Measurements from ENCODE around the gene MYADML2.
"Not testable (repeated sequence)": the region's sequence is repeated elsewhere in the genome, so short reads cannot be mapped to it uniquely, and the experiment has no call there.

The MYADML2 gene

GRCh38 chr17:81956607-81957589 is 9.9 kb upstream of the MYADML2 start:
- Mint-ChIP-seq H3K27me3 (ENCODE audit: low read depth) (peaks cover 21% of the 10 kb centered on the region), H3K27ac (no peak overlapping the region), H3K9me3 (no peaks in the 10 kb centered on the region), H3K36me3 (ENCODE audit: low read depth) (no peaks in the 10 kb centered on the region), H3K4me3 (no peak overlapping the region), H3K4me1 (ENCODE audit: low read depth) (no peaks in the 10 kb centered on the region)

- no peak overlapping the region for H3K27ac Mint-ChIP-seq
- H3K9me3 Mint-ChIP-seq: no peaks in the 10 kb centered on the region
- no peak overlapping the region for H3K4me3 Mint-ChIP-seq
- H3K27me3 Mint-ChIP-seq (ENCODE audit: low read depth): peaks cover 24% of the 10 kb centered on the region
- H3K4me1 Mint-ChIP-seq (ENCODE audit: low read depth): no peaks in the 10 kb centered on the region
- H3K36me3 Mint-ChIP-seq (ENCODE audit: low read depth): no peaks in the 10 kb centered on the region
Observed at GRCh38 chr17:81955756-81956544, 8.9 kb upstream of the MYADML2 start.

GRCh38 chr17:81955058-81955681 is 8.1 kb upstream of the MYADML2 start:
- Mint-ChIP-seq H3K9me3 (no peaks in the 10 kb centered on the region), H3K4me3 (no peak overlapping the region), H3K27ac (no peak overlapping the region), H3K4me1 (ENCODE audit: low read depth) (no peaks in the 10 kb centered on the region), H3K36me3 (ENCODE audit: low read depth) (no peaks in the 10 kb centered on the region), H3K27me3 (ENCODE audit: low read depth) (peaks cover 28% of the 10 kb centered on the region)

- H3K4me3 Mint-ChIP-seq: no peak overlapping the region
- no peaks in the 10 kb centered on the region for H3K36me3 Mint-ChIP-seq (ENCODE audit: low read depth)
- peaks cover 28% of the 10 kb centered on the region for H3K27me3 Mint-ChIP-seq (ENCODE audit: low read depth)
- H3K27ac Mint-ChIP-seq: no peak overlapping the region
- H3K9me3 Mint-ChIP-seq: no peaks in the 10 kb centered on the region
- no peaks in the 10 kb centered on the region for H3K4me1 Mint-ChIP-seq (ENCODE audit: low read depth)
Observed at GRCh38 chr17:81954131-81955057, 7.4 kb upstream of the MYADML2 start.

- not testable (repeated sequence) for H3K4me3 Mint-ChIP-seq; H3K27ac Mint-ChIP-seq; H3K4me1 Mint-ChIP-seq (ENCODE audit: low read depth); H3K36me3 Mint-ChIP-seq (ENCODE audit: low read depth); H3K9me3 Mint-ChIP-seq
- peaks cover 20% of the 10 kb centered on the region for H3K27me3 Mint-ChIP-seq (ENCODE audit: low read depth)
Observed at GRCh38 chr17:81953443-81953842, 6.4 kb upstream of the MYADML2 start.

GRCh38 chr17:81952792-81953228 is 5.8 kb upstream of the MYADML2 start:
- no peak overlapping the region for H3K4me3 Mint-ChIP-seq
- no peaks in the 10 kb centered on the region for H3K4me1 Mint-ChIP-seq (ENCODE audit: low read depth)
- no peaks in the 10 kb centered on the region for H3K9me3 Mint-ChIP-seq
- peaks cover 14% of the 10 kb centered on the region for H3K27me3 Mint-ChIP-seq (ENCODE audit: low read depth)
- H3K36me3 Mint-ChIP-seq (ENCODE audit: low read depth): no peaks in the 10 kb centered on the region
- H3K27ac Mint-ChIP-seq: no peak overlapping the region

- no peak overlapping the region for H3K27ac Mint-ChIP-seq
- no peaks in the 10 kb centered on the region for H3K36me3 Mint-ChIP-seq (ENCODE audit: low read depth)
- peaks cover 7% of the 10 kb centered on the region for H3K27me3 Mint-ChIP-seq (ENCODE audit: low read depth)
- no peaks in the 10 kb centered on the region for H3K4me1 Mint-ChIP-seq (ENCODE audit: low read depth)
- no peak overlapping the region for H3K4me3 Mint-ChIP-seq
- H3K9me3 Mint-ChIP-seq: no peaks in the 10 kb centered on the region
Observed at GRCh38 chr17:81951785-81952684, 5.0 kb upstream of the MYADML2 start.

GRCh38 chr17:81950501-81950900 is 3.5 kb upstream of the MYADML2 start:
- no peaks in the 10 kb centered on the region for H3K9me3 Mint-ChIP-seq
- no peaks in the 10 kb centered on the region for H3K4me1 Mint-ChIP-seq (ENCODE audit: low read depth)
- peaks cover 7% of the 10 kb centered on the region for H3K27me3 Mint-ChIP-seq (ENCODE audit: low read depth)
- H3K27ac Mint-ChIP-seq: no peak overlapping the region
- H3K36me3 Mint-ChIP-seq (ENCODE audit: low read depth): no peaks in the 10 kb centered on the region
- H3K4me3 Mint-ChIP-seq: no peak overlapping the region

- no peak overlapping the region for H3K4me3 Mint-ChIP-seq
- no peaks in the 10 kb centered on the region for H3K9me3 Mint-ChIP-seq
- no peak overlapping the region for H3K27ac Mint-ChIP-seq
- no peaks in the 10 kb centered on the region for H3K4me1 Mint-ChIP-seq (ENCODE audit: low read depth)
- H3K36me3 Mint-ChIP-seq (ENCODE audit: low read depth): no peaks in the 10 kb centered on the region
- H3K27me3 Mint-ChIP-seq (ENCODE audit: low read depth): peaks cover 7% of the 10 kb centered on the region
Observed at GRCh38 chr17:81948635-81949378, 1.8 kb upstream of the MYADML2 start.

- no peak overlapping the region for H3K4me3 Mint-ChIP-seq
- no peaks in the 10 kb centered on the region for H3K27me3 Mint-ChIP-seq (ENCODE audit: low read depth)
- no peaks in the 10 kb centered on the region for H3K4me1 Mint-ChIP-seq (ENCODE audit: low read depth)
- no peak overlapping the region for H3K27ac Mint-ChIP-seq
- H3K36me3 Mint-ChIP-seq (ENCODE audit: low read depth): no peaks in the 10 kb centered on the region
- no peaks in the 10 kb centered on the region for H3K9me3 Mint-ChIP-seq
Observed at GRCh38 chr17:81944858-81945257, 2.2 kb downstream of the MYADML2 start.

GRCh38 chr17:81942167-81942553 is 4.9 kb downstream of the MYADML2 start:
- H3K4me3 Mint-ChIP-seq: no peak overlapping the region
- H3K36me3 Mint-ChIP-seq (ENCODE audit: low read depth): no peaks in the 10 kb centered on the region
- no peaks in the 10 kb centered on the region for H3K27me3 Mint-ChIP-seq (ENCODE audit: low read depth)
- H3K27ac Mint-ChIP-seq: no peak overlapping the region
- peaks cover 7% of the 10 kb centered on the region for H3K4me1 Mint-ChIP-seq (ENCODE audit: low read depth)
- no peaks in the 10 kb centered on the region for H3K9me3 Mint-ChIP-seq

GRCh38 chr17:81941484-81942166 is 5.4 kb downstream of the MYADML2 start:
- no peak overlapping the region for H3K4me3 Mint-ChIP-seq

More at GRCh38 chr17:81941484-81942166, 5.4 kb downstream of the MYADML2 start:
- no peaks in the 10 kb centered on the region for H3K36me3 Mint-ChIP-seq (ENCODE audit: low read depth)
- H3K4me1 Mint-ChIP-seq (ENCODE audit: low read depth): peaks cover 7% of the 10 kb centered on the region
- H3K27me3 Mint-ChIP-seq (ENCODE audit: low read depth): no peaks in the 10 kb centered on the region
- no peak overlapping the region for H3K27ac Mint-ChIP-seq
- no peaks in the 10 kb centered on the region for H3K9me3 Mint-ChIP-seq
